GM13976 (cell line): ENCODE measurements around the gene D2HGDH.
A peak's percentile ranks its signal among the peaks of the same experiment; 100 is the strongest.
"Not testable (repeated sequence)": the region's sequence is repeated elsewhere in the genome, so short reads cannot be mapped to it uniquely, and the experiment has no call there.

Experiments used
- DNase-seq: peaks from one replicate; pipeline ENCODE4 v3.0.0; 2012; ENCODE audit warnings: low spot score
- in situ Hi-C: fragments of 300-500 bp; cut with MboI; formaldehyde crosslinking; loops from one replicate; pipeline ENCODE4 v1.12.0; 2022; ENCODE audit warnings: low sequenced_read_pairs, mixed read lengths, inconsistent platforms; ENCODE audit not compliant: unreplicated experiment
- TF ChIP-seq, protein P1 (sequence below): IDR thresholded peaks from 2 replicates; pipeline ENCODE4 v1.5.1; 2012; ENCODE audit warnings: borderline replicate concordance, mild to moderate bottlenecking; ENCODE audit not compliant: insufficient read depth; ENCODE audit errors: extremely low read depth, missing control alignments, control extremely low read depth

D2HGDH gene

DNA sequence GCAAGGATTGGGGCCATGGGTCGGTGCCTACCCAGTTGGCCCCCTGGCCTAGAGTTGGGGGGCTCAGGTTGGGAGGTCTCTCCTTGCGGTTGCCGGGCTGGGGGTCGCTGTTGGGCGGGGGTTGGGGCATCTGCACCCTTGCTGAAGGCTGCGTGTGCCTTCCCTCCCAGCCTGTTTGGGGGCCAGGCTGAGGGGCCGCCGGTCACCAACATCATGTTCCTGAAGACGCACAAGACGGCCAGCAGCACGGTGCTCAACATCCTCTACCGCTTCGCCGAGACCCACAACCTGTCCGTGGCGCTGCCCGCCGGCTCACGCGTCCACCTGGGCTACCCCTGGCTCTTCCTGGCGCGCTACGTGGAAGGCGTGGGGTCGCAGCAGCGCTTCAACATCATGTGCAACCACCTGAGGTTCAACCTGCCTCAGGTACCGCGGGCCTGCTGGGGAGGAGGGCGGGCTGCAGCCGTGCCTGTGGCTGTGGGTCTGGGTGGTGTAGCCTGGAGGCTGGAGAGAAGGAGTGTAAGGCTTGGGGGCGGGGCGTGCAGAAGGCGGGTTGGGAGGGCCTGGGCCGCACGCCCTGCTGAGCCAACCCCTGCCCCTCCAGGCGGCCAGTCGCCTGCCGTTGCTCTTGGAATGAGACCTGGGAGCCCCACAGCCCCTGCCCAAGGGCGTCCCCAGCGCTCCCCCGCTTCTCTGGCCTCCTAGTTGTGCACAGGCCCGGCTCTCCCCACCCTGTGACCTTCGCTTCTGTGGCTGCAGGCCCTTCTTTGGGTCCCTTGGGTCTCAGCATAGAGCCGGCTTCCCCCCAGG lies 67.4 kb downstream of the D2HGDH start:
- in situ Hi-C loops = no loop called here
- peak; percentile 26 for DNase-seq
- TF ChIP-seq, protein P1, sequence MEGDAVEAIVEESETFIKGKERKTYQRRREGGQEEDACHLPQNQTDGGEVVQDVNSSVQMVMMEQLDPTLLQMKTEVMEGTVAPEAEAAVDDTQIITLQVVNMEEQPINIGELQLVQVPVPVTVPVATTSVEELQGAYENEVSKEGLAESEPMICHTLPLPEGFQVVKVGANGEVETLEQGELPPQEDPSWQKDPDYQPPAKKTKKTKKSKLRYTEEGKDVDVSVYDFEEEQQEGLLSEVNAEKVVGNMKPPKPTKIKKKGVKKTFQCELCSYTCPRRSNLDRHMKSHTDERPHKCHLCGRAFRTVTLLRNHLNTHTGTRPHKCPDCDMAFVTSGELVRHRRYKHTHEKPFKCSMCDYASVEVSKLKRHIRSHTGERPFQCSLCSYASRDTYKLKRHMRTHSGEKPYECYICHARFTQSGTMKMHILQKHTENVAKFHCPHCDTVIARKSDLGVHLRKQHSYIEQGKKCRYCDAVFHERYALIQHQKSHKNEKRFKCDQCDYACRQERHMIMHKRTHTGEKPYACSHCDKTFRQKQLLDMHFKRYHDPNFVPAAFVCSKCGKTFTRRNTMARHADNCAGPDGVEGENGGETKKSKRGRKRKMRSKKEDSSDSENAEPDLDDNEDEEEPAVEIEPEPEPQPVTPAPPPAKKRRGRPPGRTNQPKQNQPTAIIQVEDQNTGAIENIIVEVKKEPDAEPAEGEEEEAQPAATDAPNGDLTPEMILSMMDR = no peak

DNA sequence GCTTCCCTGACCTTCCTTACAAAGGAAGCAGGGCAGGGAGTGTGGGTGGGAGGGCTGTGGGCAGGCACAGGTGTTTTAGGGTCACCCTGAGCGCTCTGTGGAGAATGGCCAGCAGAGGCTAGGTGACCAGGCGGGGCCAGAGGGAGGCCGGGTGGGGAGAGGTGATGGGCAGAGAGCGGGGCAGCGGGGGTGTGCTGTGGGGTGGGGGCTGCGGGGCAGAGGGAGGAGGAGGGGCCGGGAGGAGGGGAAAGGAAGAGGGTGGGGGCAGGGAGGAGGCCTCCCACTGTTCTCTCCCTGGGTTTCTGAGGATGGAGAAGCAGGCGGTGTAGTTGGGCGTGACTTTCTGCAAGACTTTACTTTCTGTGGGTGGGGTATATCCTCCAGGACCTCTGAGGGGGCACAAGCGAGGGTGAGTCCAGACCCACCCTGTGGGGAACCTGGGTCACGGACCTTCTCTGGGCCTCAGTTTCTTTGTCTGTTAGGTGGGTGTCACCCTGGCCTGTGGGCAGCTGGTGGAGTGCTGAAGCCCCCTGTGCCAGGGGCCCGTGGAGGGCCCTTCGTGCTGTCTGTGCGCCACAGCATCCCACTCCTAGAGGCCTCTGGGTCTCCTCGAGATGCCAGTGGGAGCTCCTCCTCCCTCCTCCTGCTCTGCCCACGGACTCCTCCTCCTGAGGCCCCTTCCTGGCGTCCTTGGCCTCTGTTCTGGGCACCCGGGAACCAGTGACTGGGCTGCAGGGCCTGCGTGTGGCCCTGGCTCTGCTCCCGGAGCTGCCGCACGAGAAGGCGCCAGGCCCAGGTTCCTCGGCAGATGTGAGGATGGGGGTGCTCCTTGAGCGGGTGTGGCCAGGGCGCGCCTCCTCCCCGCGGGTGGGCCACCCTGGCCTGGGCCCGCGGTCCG lies 68.2 kb downstream of the D2HGDH start:
- DNase-seq = peak; percentile 32
- in situ Hi-C loops = no loop called here
- TF ChIP-seq, protein P1 = no peak

DNA sequence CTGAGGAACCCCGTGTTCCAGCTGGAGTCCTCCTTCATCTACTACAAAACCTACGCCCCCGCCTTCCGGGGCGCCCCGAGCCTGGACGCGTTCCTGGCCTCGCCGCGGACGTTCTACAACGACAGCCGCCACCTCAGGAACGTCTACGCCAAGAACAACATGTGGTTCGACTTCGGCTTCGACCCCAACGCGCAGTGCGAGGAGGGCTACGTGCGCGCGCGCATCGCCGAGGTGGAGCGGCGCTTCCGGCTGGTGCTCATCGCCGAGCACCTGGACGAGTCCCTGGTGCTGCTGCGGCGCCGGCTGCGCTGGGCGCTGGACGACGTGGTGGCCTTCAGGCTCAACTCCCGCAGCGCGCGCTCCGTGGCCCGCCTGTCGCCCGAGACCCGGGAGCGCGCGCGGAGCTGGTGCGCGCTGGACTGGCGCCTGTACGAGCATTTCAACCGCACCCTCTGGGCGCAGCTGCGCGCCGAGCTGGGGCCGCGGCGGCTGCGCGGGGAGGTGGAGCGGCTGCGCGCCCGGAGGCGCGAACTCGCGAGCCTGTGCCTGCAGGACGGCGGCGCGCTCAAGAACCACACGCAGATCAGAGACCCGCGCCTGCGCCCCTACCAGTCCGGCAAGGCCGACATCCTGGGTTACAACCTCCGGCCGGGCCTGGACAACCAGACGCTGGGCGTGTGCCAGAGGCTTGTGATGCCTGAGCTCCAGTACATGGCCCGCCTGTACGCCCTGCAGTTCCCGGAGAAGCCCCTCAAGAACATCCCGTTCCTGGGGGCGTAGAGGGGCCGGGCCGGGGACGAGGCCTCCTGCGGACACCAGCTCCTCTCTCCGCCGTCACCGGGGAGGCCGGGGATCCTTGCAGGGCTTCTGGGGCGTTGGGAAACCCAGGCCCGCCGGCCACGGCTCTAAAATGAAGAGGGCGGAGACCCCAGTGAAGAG lies 69.2 kb downstream of the D2HGDH start:
- TF ChIP-seq, protein P1 = no peak
- peak; percentile 77 for DNase-seq
- in situ Hi-C loops = no loop called here

DNA sequence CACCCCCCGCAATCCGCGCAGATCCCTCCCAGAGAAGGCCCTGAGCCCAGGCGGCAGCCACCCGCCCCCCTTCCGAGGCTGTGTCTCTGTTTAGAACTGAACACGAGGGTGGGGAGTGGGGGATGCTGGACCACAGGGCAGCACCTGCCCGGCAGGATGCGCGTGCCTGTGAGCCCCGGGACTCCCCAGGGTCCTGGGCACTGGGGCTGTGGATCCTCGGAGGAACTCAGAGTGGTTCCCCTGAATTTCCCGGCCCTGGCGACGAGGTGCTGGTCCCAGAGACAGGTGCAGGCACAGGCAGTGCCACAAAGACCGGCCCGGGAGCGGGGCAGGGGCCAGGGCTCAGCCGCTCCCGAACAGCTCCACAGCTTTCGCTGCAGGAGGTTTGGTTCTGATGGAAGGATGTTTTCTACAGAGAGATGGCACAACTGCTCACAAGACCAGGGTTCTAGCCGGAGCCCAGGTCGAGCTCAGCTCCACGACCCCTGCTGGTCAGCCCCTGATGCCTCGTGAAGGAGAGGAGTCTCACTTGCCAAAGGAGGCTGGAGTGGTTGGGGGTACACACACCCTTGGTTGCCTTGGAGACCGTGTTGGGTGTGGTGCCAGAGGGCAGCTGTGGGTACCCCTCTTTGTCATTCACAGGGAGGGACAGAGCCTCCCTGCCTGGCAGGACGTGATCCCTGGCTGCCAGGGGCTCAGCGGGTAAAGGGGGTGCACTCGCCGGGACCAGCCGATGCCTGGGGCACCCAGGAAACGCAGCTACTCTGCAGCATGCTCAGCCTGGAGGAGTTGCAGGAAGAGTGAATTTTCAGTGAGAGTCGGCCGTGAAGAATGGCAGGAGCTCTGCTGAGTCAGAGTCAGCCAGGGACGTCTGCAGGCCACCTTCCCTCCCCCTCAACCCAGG lies 70.1 kb downstream of the D2HGDH start:
- peak; percentile 62 for DNase-seq
- TF ChIP-seq, protein P1 = peak; percentile 19
- in situ Hi-C loops = no loop called here

DNA sequence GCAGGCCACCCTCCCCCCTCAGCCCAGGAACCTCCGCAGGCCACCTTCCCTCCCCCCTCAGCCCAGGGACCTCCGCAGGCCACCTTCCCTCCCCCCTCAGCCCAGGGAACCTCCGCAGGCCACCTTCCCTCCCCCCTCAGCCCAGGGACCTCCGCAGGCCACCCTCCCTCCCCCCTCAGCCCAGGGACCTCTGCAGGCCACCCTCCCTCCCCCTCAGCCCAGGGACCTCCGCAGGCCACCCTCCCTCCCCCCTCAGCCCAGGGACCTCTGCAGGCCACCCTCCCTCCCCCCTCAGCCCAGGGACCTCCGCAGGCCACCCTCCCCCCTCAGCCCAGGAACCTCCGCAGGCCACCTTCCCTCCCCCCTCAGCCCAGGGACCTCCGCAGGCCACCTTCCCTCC lies 71.8 kb downstream of the D2HGDH start:
- in situ Hi-C loops = not testable (repeated sequence)

DNA sequence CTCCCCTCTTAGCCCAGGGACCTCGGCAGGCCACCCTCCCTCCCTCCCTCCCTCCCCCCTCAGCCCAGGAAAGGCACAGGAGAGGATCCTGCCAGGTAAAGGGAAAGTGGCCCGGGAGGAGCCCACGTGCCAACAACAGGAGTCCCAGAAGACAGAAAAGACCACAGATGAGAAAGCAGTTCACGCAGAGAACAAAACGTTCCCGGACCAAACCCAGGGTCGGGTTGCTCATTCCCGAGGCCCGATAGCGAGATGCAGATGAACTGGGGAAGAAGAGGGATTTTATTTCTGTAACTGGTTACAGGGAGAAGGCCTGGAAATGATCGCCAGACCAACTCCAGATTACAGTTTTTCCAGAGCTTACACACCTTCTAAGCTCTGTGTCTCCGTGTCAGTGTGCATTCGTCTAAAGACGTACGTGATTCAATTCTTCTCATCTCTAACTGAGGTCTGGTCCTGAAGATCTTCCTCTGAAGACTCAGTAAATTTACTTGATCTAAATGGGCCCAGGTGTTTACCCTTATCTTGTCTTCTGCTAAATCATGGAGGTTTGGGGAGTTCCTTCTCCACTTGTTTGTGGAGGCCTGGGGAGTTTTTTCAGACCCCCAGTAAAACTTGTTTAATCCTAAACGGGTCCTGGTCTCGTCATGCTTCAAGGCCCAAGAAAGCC lies 73.8 kb downstream of the D2HGDH start:
- TF ChIP-seq, protein P1 = no peak
- no peak for DNase-seq
- in situ Hi-C loops = no loop called here

More for the DNA sequence above, 71.8 kb downstream of the D2HGDH start:
- not testable (repeated sequence) for DNase-seq
